Prostate gland (tissue), 2 donors: ENCODE results near the gene BRF1.

Source experiments
- POLR2A ChIP-seq: fragments of 450-650 bp; IDR thresholded peaks from one replicate; pipeline ENCODE4 v1.6.1; 2016; ENCODE audit warnings: antibody characterized with exemption, mild to moderate bottlenecking
- POLR2AphosphoS5 ChIP-seq: sonication (generic); formaldehyde crosslinking; IDR thresholded peaks from one replicate; pipeline ENCODE4 v1.6.1; 2017; ENCODE audit warnings: antibody characterized with exemption
- TF ChIP-seq, protein P1 (sequence below), 4 experiments: fragments of 200-600 bp in 2 of 4; fragments of 450-650 bp in 2 of 4; sonication (generic) in 2 of 4; IDR thresholded peaks; 1 replicate in 3 of 4; 2 replicates in 1 of 4; pipeline ENCODE4 v1.5.1; 2016 to 2019; ENCODE audit warnings: antibody characterized with exemption in 4 of 4, mild to moderate bottlenecking in 2 of 4, moderate library complexity in 2 of 4

DNA sequence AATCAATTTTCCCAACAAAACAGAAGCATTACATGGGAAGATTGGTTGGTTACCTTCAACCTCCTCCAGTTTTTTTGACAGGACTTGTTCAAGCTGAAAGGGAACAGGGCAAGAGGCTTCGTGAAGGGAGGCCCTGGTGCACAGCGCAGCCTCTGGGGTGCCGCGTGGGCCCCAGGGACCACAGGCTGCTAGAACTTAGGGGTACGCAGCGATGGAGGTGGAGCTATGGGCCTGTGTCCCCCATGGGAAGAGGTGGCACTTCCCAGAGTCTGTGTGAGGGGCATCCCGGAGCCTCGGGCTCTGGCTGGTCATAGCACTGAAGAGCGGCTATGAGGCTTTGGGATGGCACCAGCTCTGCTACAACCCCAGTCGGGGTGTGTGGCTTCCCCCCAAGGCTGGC lies 74.6 kb downstream of the BRF1 start:
- TF ChIP-seq, protein P1, sequence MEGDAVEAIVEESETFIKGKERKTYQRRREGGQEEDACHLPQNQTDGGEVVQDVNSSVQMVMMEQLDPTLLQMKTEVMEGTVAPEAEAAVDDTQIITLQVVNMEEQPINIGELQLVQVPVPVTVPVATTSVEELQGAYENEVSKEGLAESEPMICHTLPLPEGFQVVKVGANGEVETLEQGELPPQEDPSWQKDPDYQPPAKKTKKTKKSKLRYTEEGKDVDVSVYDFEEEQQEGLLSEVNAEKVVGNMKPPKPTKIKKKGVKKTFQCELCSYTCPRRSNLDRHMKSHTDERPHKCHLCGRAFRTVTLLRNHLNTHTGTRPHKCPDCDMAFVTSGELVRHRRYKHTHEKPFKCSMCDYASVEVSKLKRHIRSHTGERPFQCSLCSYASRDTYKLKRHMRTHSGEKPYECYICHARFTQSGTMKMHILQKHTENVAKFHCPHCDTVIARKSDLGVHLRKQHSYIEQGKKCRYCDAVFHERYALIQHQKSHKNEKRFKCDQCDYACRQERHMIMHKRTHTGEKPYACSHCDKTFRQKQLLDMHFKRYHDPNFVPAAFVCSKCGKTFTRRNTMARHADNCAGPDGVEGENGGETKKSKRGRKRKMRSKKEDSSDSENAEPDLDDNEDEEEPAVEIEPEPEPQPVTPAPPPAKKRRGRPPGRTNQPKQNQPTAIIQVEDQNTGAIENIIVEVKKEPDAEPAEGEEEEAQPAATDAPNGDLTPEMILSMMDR (IDR thresholded peaks at IDR 0.05): no peak
- no peak for TF ChIP-seq POLR2A
- no peak for TF ChIP-seq POLR2AphosphoS5
